CD14-positive monocyte (primary cell): ENCODE measurements around the gene RBL2. TPM values are rescaled to one million over a fixed set of nuclear protein-coding genes. Genes with fewer than 3 reads are reported as not detected.

Source experiments
- DNase-seq, 3 donors: peaks; one replicate each; pipeline ENCODE4 v3.0.0-alpha.2; 2011 to 2022
- H2AFZ ChIP-seq: 2 replicates; pipeline ENCODE4 v1.6.0; 2012; ENCODE audit warnings: mild to moderate bottlenecking, low read depth, low read length, inconsistent platforms; ENCODE audit not compliant: insufficient read depth, poor library complexity, severe bottlenecking
- H3K27ac ChIP-seq, 2 donors: 1 replicate in 1 of 2; 2 replicates in 1 of 2; pipeline ENCODE4 v1.5.1; 2012 to 2013; ENCODE audit warnings: low read length in 2 of 2, control low read depth in 1 of 2, inconsistent platforms in 1 of 2, low read depth in 1 of 2, mild to moderate bottlenecking in 1 of 2
- H3K27me3 ChIP-seq, 2 donors: one replicate each; pipeline versions ENCODE4 v1.6.0 to v1.6.1; 2011 to 2013; ENCODE audit warnings: low read length in 2 of 2; ENCODE audit not compliant: control insufficient read depth in 2 of 2, insufficient read depth in 2 of 2
- H3K36me3 ChIP-seq, 2 donors: replicated peaks in 1 of 2; 1 replicate in 1 of 2; 2 replicates in 1 of 2; pipeline versions ENCODE4 v1.5.1 to v1.6.1; 2012 to 2013; ENCODE audit warnings: low read length in 2 of 2, control low read depth in 1 of 2, inconsistent platforms in 1 of 2, mild to moderate bottlenecking in 1 of 2; ENCODE audit not compliant: insufficient read depth in 2 of 2, control insufficient read depth in 1 of 2
- H3K4me1 ChIP-seq, 2 donors: 1 replicate in 1 of 2; 2 replicates in 1 of 2; pipeline versions ENCODE4 v1.5.1 to v1.6.1; 2012 to 2013; ENCODE audit warnings: low read length in 2 of 2, control low read depth in 1 of 2, inconsistent platforms in 1 of 2, mild to moderate bottlenecking in 1 of 2, moderate library complexity in 1 of 2; ENCODE audit not compliant: insufficient read depth in 2 of 2, control insufficient read depth in 1 of 2
- H3K4me2 ChIP-seq: replicated peaks from 2 replicates; pipeline ENCODE3; 2012; ENCODE audit warnings: low read length, moderate library complexity, mild to moderate bottlenecking; ENCODE audit not compliant: poor library complexity, severe bottlenecking; ENCODE audit errors: extremely low read depth
- H3K4me3 ChIP-seq, 3 experiments: fragments of 200-600 bp in 1 of 3; sonication (generic) in 1 of 3; replicated peaks in 1 of 3; 1 replicate in 2 of 3; 2 replicates in 1 of 3; pipeline ENCODE4 v1.5.1; 2011 to 2013; ENCODE audit warnings: low read length in 3 of 3, mild to moderate bottlenecking in 3 of 3, control low read depth in 2 of 3, low read depth in 2 of 3, inconsistent platforms in 1 of 3, moderate library complexity in 1 of 3
- H3K79me2 ChIP-seq: 2 replicates; pipeline ENCODE4 v1.6.0; 2012; ENCODE audit warnings: mild to moderate bottlenecking, control low read depth, inconsistent platforms, low read length, moderate library complexity; ENCODE audit not compliant: insufficient read depth
- H3K9ac ChIP-seq: 2 replicates; pipeline ENCODE4 v1.6.0; 2017; ENCODE audit warnings: low read length, mild to moderate bottlenecking; ENCODE audit not compliant: insufficient read depth, poor library complexity, severe bottlenecking
- H3K9me3 ChIP-seq, 2 donors: replicated peaks in 1 of 2; 1 replicate in 1 of 2; 2 replicates in 1 of 2; pipeline versions ENCODE4 v1.5.1 to v1.6.1; 2012 to 2013; ENCODE audit warnings: low read length in 2 of 2, control low read depth in 1 of 2; ENCODE audit not compliant: control insufficient read depth in 1 of 2, insufficient read depth in 1 of 2
- H4K20me1 ChIP-seq: 2 replicates; pipeline ENCODE4 v1.6.0; 2012; ENCODE audit warnings: mild to moderate bottlenecking, low read length, control low read depth, moderate library complexity; ENCODE audit not compliant: insufficient read depth
- H3K27ac Mint-ChIP-seq, 7 donors: one replicate each; pipeline ENCODE4 v1.8.0; 2020; ENCODE audit warnings: mild to moderate bottlenecking in 7 of 7, mixed read lengths in 7 of 7, moderate library complexity in 6 of 7, inconsistent platforms in 2 of 7
- H3K27me3 Mint-ChIP-seq, 3 donors: one replicate each; pipeline ENCODE4 v1.8.0; 2021 to 2022; ENCODE audit warnings: low read depth in 3 of 3, mild to moderate bottlenecking in 3 of 3, mixed read lengths in 3 of 3, moderate library complexity in 3 of 3, inconsistent platforms in 1 of 3
- H3K36me3 Mint-ChIP-seq, 2 donors: one replicate each; pipeline ENCODE4 v1.8.0; 2020; ENCODE audit warnings: mixed read lengths in 2 of 2, inconsistent platforms in 1 of 2, mild to moderate bottlenecking in 1 of 2
- H3K4me1 Mint-ChIP-seq: one replicate; pipeline ENCODE4 v1.8.0; 2020; ENCODE audit warnings: mild to moderate bottlenecking, mixed read lengths
- H3K4me3 Mint-ChIP-seq, 2 donors: one replicate each; pipeline ENCODE4 v1.8.0; 2020; ENCODE audit warnings: mild to moderate bottlenecking in 2 of 2, mixed read lengths in 2 of 2, moderate library complexity in 1 of 2
- H3K9me3 Mint-ChIP-seq, 7 donors: one replicate each; pipeline ENCODE4 v1.8.0; 2020 to 2022; ENCODE audit warnings: mixed read lengths in 7 of 7, mild to moderate bottlenecking in 6 of 7, moderate library complexity in 6 of 7, inconsistent platforms in 2 of 7
- CTCF ChIP-seq: fragments of 200-600 bp; IDR thresholded peaks from one replicate; pipeline ENCODE4 v1.8.0; 2022; ENCODE audit warnings: antibody characterized with exemption, mild to moderate bottlenecking
- WGBS: methylation state at CpG from one replicate; pipeline ENCODE4 v1.1.5; 2013; ENCODE audit warnings: missing lambda C conversion rate; ENCODE audit not compliant: insufficient coverage; 5-methylcytosine and 5-hydroxymethylcytosine counted together
- intact Hi-C, 2 donors: fragments of 100-400 bp; cut with micrococcal nuclease; formaldehyde crosslinking; loops; one replicate each; pipeline versions ENCODE4 v1.15.0 to v1.15.1; 2023
- polyA plus RNA-seq, 3 donors: library from polyadenylated mRNA; depleted of rRNA in 1 of 3; unstranded in 2 of 3; stranded (reverse) in 1 of 3; fragments of 300-500 nt in 2 of 3; fragments of >200 nt in 1 of 3; fragmentation: Illumina TruSeq in 2 of 3; gene quantifications; 1 replicate in 2 of 3; 2 replicates in 1 of 3; pipeline ENCODE4 v1.2.3, GENCODE V29; 2012 to 2021

RBL2 gene
- polyA plus RNA-seq, 3 donors: 54.3 to 104 (median 77.7) TPM

- peaks cover 0 to 2% of the 10 kb centered on the region in 2 donors for H3K36me3 Mint-ChIP-seq
- H3K4me3 ChIP-seq: no peak overlapping the region
- H3K9ac ChIP-seq: no peak overlapping the region
- H3K36me3 ChIP-seq: no peaks in the 10 kb centered on the region
- 100% methylated on average over 3 of the region's 12 CpGs for WGBS
- TF ChIP-seq CTCF: no peak
- intact Hi-C loops: no loop called here
- peak overlapping the region; percentile 15 for H2AFZ ChIP-seq
- peaks cover 10 to 23% (median 18%) of the 10 kb centered on the region in 3 donors for H3K27me3 Mint-ChIP-seq
- H3K27ac Mint-ChIP-seq: no peak overlapping the region
- H3K27me3 ChIP-seq: peaks cover 2 to 3% of the 10 kb centered on the region in 2 donors
- H3K4me3 Mint-ChIP-seq: no peak overlapping the region
- H3K4me1 ChIP-seq: peaks cover 8 to 16% of the 10 kb centered on the region in 2 donors
- peaks cover 3% of the 10 kb centered on the region for H3K79me2 ChIP-seq
- DNase-seq: no peak
- peaks cover 0 to 6% (median 4%) of the 10 kb centered on the region in 7 donors for H3K9me3 Mint-ChIP-seq
- no peaks in the 10 kb centered on the region for H4K20me1 ChIP-seq
- H3K4me1 Mint-ChIP-seq: peaks cover 16% of the 10 kb centered on the region
- no peak overlapping the region for H3K27ac ChIP-seq
- H3K4me2 ChIP-seq: no peak overlapping the region
- no peaks in the 10 kb centered on the region for H3K9me3 ChIP-seq
Observed at GRCh38 chr16:53507464-53508179, 73.4 kb downstream of the RBL2 start.

GRCh38 chr16:53509906-53510703, 75.8 kb downstream of the RBL2 start:
- peaks cover 0 to 22% (median 15%) of the 10 kb centered on the region in 7 donors for H3K9me3 Mint-ChIP-seq
- H3K9ac ChIP-seq: no peak overlapping the region
- WGBS: 45% methylated on average over 22 of the region's 29 CpGs
- peak overlapping the region; percentile 49 for H3K4me2 ChIP-seq
- H2AFZ ChIP-seq: peak overlapping the region; percentile 48
- H4K20me1 ChIP-seq: no peaks in the 10 kb centered on the region
- H3K4me1 Mint-ChIP-seq: peaks cover 7% of the 10 kb centered on the region
- peaks cover 2 to 3% of the 10 kb centered on the region in 2 donors for H3K27me3 ChIP-seq
- peak overlapping the region in 1 of 2 donors; percentile 45 for H3K4me3 Mint-ChIP-seq
- no peaks in the 10 kb centered on the region for H3K36me3 ChIP-seq
- peak overlapping the region in 4 of 7 donors; percentile 7 to 64 (median 48) for H3K27ac Mint-ChIP-seq
- DNase-seq: peak; percentile 35 to 72 (median 66)
- H3K4me3 ChIP-seq: no peak overlapping the region
- intact Hi-C loops: no loop called here
- peaks cover 0 to 5% of the 10 kb centered on the region in 2 donors for H3K4me1 ChIP-seq
- no peaks in the 10 kb centered on the region for H3K79me2 ChIP-seq
- no peaks in the 10 kb centered on the region for H3K9me3 ChIP-seq
- TF ChIP-seq CTCF: peak; percentile 93
- peaks cover 0 to 1% of the 10 kb centered on the region in 2 donors for H3K36me3 Mint-ChIP-seq
- no peak overlapping the region for H3K27ac ChIP-seq
- peaks cover 12 to 27% (median 26%) of the 10 kb centered on the region in 3 donors for H3K27me3 Mint-ChIP-seq
